SK-N-SH treated with all-trans-retinoic acid at 6 μM for 48 hours (cell line): ENCODE data around the gene CHST11.

ENCODE experiments used
- ARNTL ChIP-seq: fragments of 450-650 bp; formaldehyde crosslinking; IDR thresholded peaks from 2 replicates; pipeline ENCODE4 v1.5.0; 2020; ENCODE audit warnings: low read depth, mild to moderate bottlenecking, moderate library complexity, borderline replicate concordance
- CSDC2 ChIP-seq: fragments of 250-450 bp; sonication (Bioruptor Pico); IDR thresholded peaks from 2 replicates; pipeline ENCODE4 v1.5.0; 2020; ENCODE audit warnings: mild to moderate bottlenecking, moderate library complexity
- CSRNP3 ChIP-seq: fragments of 250-450 bp; sonication (Bioruptor Pico); IDR thresholded peaks from 2 replicates; pipeline ENCODE4 v1.5.1; 2021; ENCODE audit warnings: mild to moderate bottlenecking, moderate library complexity
- OSR1 ChIP-seq: fragments of 250-450 bp; sonication (Bioruptor Pico); IDR thresholded peaks from 2 replicates; pipeline ENCODE4 v1.8.0; 2022; ENCODE audit warnings: moderate library complexity, mild to moderate bottlenecking, inconsistent platforms
- PATZ1 ChIP-seq: fragments of 250-450 bp; sonication (Bioruptor Pico); IDR thresholded peaks from 2 replicates; pipeline ENCODE4 v1.8.0; 2020; ENCODE audit warnings: mild to moderate bottlenecking, moderate library complexity, borderline replicate concordance
- PPARA ChIP-seq: fragments of 250-450 bp; sonication (Bioruptor Pico); IDR thresholded peaks from 2 replicates; pipeline ENCODE4 v1.5.0; 2020; ENCODE audit warnings: mild to moderate bottlenecking, borderline replicate concordance
- RARB ChIP-seq: fragments of 250-450 bp; sonication (Bioruptor Pico); IDR thresholded peaks from 2 replicates; pipeline ENCODE4 v1.8.0; 2021; ENCODE audit warnings: mild to moderate bottlenecking, moderate library complexity
- TCF4 ChIP-seq: fragments of 250-450 bp; sonication (Bioruptor Pico); IDR thresholded peaks from 2 replicates; pipeline ENCODE4 v1.8.0; 2021; ENCODE audit warnings: mild to moderate bottlenecking, moderate library complexity, borderline replicate concordance
- TOX ChIP-seq: fragments of 250-450 bp; sonication (Bioruptor Pico); IDR thresholded peaks from 2 replicates; pipeline ENCODE4 v1.8.0; 2021; ENCODE audit warnings: mild to moderate bottlenecking, moderate library complexity, borderline replicate concordance
- ZC3H10 ChIP-seq: fragments of 250-450 bp; sonication (Bioruptor Pico); IDR thresholded peaks from 2 replicates; pipeline ENCODE4 v1.5.1; 2021; ENCODE audit warnings: mild to moderate bottlenecking, moderate library complexity
- ZFP3 ChIP-seq: fragments of 250-450 bp; sonication (Bioruptor Pico); IDR thresholded peaks from 2 replicates; pipeline ENCODE4 v1.5.0; 2020; ENCODE audit warnings: mild to moderate bottlenecking, moderate library complexity
- ZFP30 ChIP-seq: fragments of 450-650 bp; formaldehyde crosslinking; IDR thresholded peaks from 2 replicates; pipeline ENCODE4 v1.5.0; 2022; ENCODE audit warnings: mild to moderate bottlenecking, moderate library complexity
- ZNF8 ChIP-seq: fragments of 450-650 bp; formaldehyde crosslinking; IDR thresholded peaks from 2 replicates; pipeline ENCODE4 v1.5.0; 2020; ENCODE audit warnings: mild to moderate bottlenecking, moderate library complexity
- TF ChIP-seq, protein P1 (sequence below): fragments of 250-450 bp; sonication (Bioruptor Pico); IDR thresholded peaks from 2 replicates; pipeline ENCODE4 v1.5.0; 2020; ENCODE audit warnings: mild to moderate bottlenecking, moderate library complexity

DNA sequence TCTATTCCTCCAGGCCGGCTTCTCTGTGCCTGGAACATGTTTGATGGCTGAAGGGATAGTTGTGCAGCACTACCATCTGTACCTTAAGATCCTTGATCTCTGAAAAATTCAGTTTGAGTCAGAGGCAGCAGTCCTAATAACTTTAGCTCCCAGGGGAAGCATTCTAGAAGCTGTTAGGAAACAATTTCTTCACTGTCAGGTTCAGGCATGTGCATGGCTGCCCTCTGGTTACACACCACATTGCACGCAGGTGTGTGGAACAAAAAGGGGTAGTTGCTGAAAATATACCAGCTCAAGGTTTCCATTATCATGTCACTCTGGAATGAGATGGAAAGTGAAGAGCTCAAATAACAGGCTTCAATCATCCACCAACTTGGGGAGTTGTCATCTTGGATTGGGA, 80.1 kb downstream of the CHST11 start:
- TF ChIP-seq OSR1 (no peak), CSDC2 (CRISPR knock-in tag) (no peak), ZNF8 (CRISPR knock-in tag) (no peak), ZC3H10 (no peak), ZFP30 (no peak), RARB (CRISPR knock-in tag) (no peak), ZFP3 (CRISPR knock-in tag) (no peak), PPARA (CRISPR knock-in tag) (no peak), TCF4 (CRISPR knock-in tag) (no peak), PATZ1 (CRISPR knock-in tag) (no peak), ARNTL (CRISPR knock-in tag) (no peak), CSRNP3 (CRISPR knock-in tag) (no peak), TOX (CRISPR knock-in tag) (no peak)
- TF ChIP-seq, protein P1, sequence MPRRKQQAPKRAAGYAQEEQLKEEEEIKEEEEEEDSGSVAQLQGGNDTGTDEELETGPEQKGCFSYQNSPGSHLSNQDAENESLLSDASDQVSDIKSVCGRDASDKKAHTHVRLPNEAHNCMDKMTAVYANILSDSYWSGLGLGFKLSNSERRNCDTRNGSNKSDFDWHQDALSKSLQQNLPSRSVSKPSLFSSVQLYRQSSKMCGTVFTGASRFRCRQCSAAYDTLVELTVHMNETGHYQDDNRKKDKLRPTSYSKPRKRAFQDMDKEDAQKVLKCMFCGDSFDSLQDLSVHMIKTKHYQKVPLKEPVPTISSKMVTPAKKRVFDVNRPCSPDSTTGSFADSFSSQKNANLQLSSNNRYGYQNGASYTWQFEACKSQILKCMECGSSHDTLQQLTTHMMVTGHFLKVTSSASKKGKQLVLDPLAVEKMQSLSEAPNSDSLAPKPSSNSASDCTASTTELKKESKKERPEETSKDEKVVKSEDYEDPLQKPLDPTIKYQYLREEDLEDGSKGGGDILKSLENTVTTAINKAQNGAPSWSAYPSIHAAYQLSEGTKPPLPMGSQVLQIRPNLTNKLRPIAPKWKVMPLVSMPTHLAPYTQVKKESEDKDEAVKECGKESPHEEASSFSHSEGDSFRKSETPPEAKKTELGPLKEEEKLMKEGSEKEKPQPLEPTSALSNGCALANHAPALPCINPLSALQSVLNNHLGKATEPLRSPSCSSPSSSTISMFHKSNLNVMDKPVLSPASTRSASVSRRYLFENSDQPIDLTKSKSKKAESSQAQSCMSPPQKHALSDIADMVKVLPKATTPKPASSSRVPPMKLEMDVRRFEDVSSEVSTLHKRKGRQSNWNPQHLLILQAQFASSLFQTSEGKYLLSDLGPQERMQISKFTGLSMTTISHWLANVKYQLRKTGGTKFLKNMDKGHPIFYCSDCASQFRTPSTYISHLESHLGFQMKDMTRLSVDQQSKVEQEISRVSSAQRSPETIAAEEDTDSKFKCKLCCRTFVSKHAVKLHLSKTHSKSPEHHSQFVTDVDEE (CRISPR knock-in tag) = no peak
